ENCODE measurements around the gene FRY.

Gene FRY

GRCh38 chr13:32029684-32030083 is 1.9 kb upstream of the FRY start:
- H3K9me3 ChIP-seq (ENCODE audit: control insufficient read depth, insufficient read depth, low read length), result no peaks in the 10 kb centered on the region
- no peak overlapping the region for H3K9ac ChIP-seq (ENCODE audit: low read depth, low read length)
- H3K27me3 ChIP-seq (ENCODE audit: control insufficient read depth, insufficient read depth, low read length), result no peaks in the 10 kb centered on the region
- H3K4me1 ChIP-seq (ENCODE audit: control insufficient read depth, insufficient read depth, low read length), result peaks cover 50% of the 10 kb centered on the region
- no peak overlapping the region for H3K27ac ChIP-seq (ENCODE audit: low read depth, low read length)
- H3K4me3 ChIP-seq (ENCODE audit: low read depth, low read length), result no peak overlapping the region
- no peaks in the 10 kb centered on the region for H3K36me3 ChIP-seq (ENCODE audit: control insufficient read depth, insufficient read depth, low read length)

GRCh38 chr13:32031815-32032370 is 319 bp downstream of the FRY start:
- H3K4me3 ChIP-seq (ENCODE audit: low read depth, low read length), result peak overlapping the region; percentile 70
- H3K27me3 ChIP-seq (ENCODE audit: control insufficient read depth, insufficient read depth, low read length), result no peaks in the 10 kb centered on the region
- peaks cover 48% of the 10 kb centered on the region for H3K4me1 ChIP-seq (ENCODE audit: control insufficient read depth, insufficient read depth, low read length)
- no peak overlapping the region for H3K9ac ChIP-seq (ENCODE audit: low read depth, low read length)
- no peaks in the 10 kb centered on the region for H3K36me3 ChIP-seq (ENCODE audit: control insufficient read depth, insufficient read depth, low read length)
- H3K9me3 ChIP-seq (ENCODE audit: control insufficient read depth, insufficient read depth, low read length), result no peaks in the 10 kb centered on the region
- H3K27ac ChIP-seq (ENCODE audit: low read depth, low read length), result peak overlapping the region; percentile 55

DNA sequence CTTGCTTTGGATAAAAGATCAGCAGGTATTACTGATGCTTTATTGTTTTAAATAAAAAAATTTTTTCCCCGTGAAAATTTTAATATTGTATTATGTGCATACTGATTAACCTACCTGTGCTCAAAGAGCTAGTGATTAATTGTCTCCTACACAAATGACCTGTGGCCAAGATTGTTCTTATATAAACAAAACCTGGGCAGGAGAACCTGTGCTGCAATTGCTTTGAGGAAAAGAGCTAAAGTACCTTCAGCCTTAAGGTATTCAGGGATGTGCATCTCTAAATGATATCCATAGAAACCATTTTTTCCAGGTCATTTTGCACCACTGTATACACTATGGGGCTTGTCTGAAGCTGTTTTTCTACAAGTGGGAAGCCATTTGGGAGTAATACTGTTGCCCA is 1.2 kb downstream of the FRY start:
- Histone ChIP-seq H3K36me3 (ENCODE audit: control insufficient read depth, insufficient read depth, low read length) (no peaks in the 10 kb centered on the region), H3K9ac (ENCODE audit: low read depth, low read length) (no peak overlapping the region), H3K4me3 (ENCODE audit: low read depth, low read length) (no peak overlapping the region), H3K9me3 (ENCODE audit: control insufficient read depth, insufficient read depth, low read length) (no peaks in the 10 kb centered on the region), H3K4me1 (ENCODE audit: control insufficient read depth, insufficient read depth, low read length) (peaks cover 49% of the 10 kb centered on the region), H3K27me3 (ENCODE audit: control insufficient read depth, insufficient read depth, low read length) (no peaks in the 10 kb centered on the region), H3K27ac (ENCODE audit: low read depth, low read length) (no peak overlapping the region)

GRCh38 chr13:32033744-32034143 is 2.2 kb downstream of the FRY start:
- Histone ChIP-seq H3K9ac (ENCODE audit: low read depth, low read length) (no peak overlapping the region), H3K27ac (ENCODE audit: low read depth, low read length) (no peak overlapping the region), H3K9me3 (ENCODE audit: control insufficient read depth, insufficient read depth, low read length) (no peaks in the 10 kb centered on the region), H3K36me3 (ENCODE audit: control insufficient read depth, insufficient read depth, low read length) (no peaks in the 10 kb centered on the region), H3K27me3 (ENCODE audit: control insufficient read depth, insufficient read depth, low read length) (no peaks in the 10 kb centered on the region), H3K4me1 (ENCODE audit: control insufficient read depth, insufficient read depth, low read length) (peaks cover 44% of the 10 kb centered on the region), H3K4me3 (ENCODE audit: low read depth, low read length) (no peak overlapping the region)

- no peak overlapping the region for H3K9ac ChIP-seq (ENCODE audit: low read depth, low read length)
- no peaks in the 10 kb centered on the region for H3K9me3 ChIP-seq (ENCODE audit: control insufficient read depth, insufficient read depth, low read length)
- H3K27me3 ChIP-seq (ENCODE audit: control insufficient read depth, insufficient read depth, low read length), result no peaks in the 10 kb centered on the region
- H3K27ac ChIP-seq (ENCODE audit: low read depth, low read length), result no peak overlapping the region
- H3K4me3 ChIP-seq (ENCODE audit: low read depth, low read length), result no peak overlapping the region
- peaks cover 27% of the 10 kb centered on the region for H3K4me1 ChIP-seq (ENCODE audit: control insufficient read depth, insufficient read depth, low read length)
- no peaks in the 10 kb centered on the region for H3K36me3 ChIP-seq (ENCODE audit: control insufficient read depth, insufficient read depth, low read length)
Measured at GRCh38 chr13:32035716-32036115, 4.1 kb downstream of the FRY start.

DNA sequence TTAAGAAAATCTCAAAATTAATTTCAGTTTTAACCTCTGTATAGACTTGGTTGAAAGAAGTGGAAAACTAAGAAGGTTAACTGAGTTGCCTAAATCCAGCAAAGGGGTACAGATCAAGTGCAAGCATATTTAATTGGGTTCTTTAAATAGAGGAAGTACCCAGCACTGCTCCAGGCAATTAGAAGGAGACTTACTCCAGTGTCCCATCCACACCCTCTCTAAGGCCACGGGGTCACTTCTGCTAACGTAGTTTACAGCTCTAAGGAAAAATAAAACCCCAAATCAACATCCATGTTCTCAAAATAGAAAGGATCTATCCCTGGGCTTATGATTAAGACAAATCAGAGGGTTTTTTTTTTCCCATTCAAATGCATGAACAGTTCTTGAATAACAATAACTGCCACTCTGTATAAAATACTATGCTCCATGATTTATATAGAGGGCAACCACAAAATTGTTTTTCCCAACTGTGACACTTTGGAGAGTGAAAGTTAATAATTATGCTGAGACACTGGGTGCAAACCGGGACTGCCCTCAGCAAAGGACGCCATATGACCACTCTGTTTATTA is 4.6 kb downstream of the FRY start:
- Histone ChIP-seq H3K9ac (ENCODE audit: low read depth, low read length) (no peak overlapping the region), H3K27ac (ENCODE audit: low read depth, low read length) (no peak overlapping the region), H3K27me3 (ENCODE audit: control insufficient read depth, insufficient read depth, low read length) (no peaks in the 10 kb centered on the region), H3K4me1 (ENCODE audit: control insufficient read depth, insufficient read depth, low read length) (peaks cover 26% of the 10 kb centered on the region), H3K4me3 (ENCODE audit: low read depth, low read length) (no peak overlapping the region), H3K9me3 (ENCODE audit: control insufficient read depth, insufficient read depth, low read length) (no peaks in the 10 kb centered on the region), H3K36me3 (ENCODE audit: control insufficient read depth, insufficient read depth, low read length) (no peaks in the 10 kb centered on the region)

DNA sequence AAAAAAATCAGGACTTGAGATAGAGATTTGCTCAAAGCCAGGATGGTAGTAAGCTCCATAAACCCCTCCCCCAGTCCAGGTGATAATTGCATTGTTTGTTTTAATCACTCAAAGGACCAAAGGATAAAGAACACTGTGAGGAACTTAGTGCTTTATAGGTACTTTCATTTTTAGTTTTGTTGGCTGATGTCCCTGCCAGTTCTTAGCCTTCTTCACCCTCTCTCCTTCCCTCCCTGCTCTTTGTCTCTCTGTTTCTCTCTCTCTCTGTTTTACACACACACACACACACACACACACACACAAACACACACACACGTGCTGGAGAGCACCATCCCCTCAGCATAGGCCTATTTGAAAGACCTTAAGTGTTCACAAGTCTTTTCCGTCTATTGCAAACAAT is 5.2 kb downstream of the FRY start:
- H3K27ac ChIP-seq (ENCODE audit: low read depth, low read length), result no peak overlapping the region
- H3K27me3 ChIP-seq (ENCODE audit: control insufficient read depth, insufficient read depth, low read length), result no peaks in the 10 kb centered on the region
- H3K4me3 ChIP-seq (ENCODE audit: low read depth, low read length), result no peak overlapping the region
- no peak overlapping the region for H3K9ac ChIP-seq (ENCODE audit: low read depth, low read length)
- no peaks in the 10 kb centered on the region for H3K36me3 ChIP-seq (ENCODE audit: control insufficient read depth, insufficient read depth, low read length)
- no peaks in the 10 kb centered on the region for H3K9me3 ChIP-seq (ENCODE audit: control insufficient read depth, insufficient read depth, low read length)
- peaks cover 26% of the 10 kb centered on the region for H3K4me1 ChIP-seq (ENCODE audit: control insufficient read depth, insufficient read depth, low read length)

DNA sequence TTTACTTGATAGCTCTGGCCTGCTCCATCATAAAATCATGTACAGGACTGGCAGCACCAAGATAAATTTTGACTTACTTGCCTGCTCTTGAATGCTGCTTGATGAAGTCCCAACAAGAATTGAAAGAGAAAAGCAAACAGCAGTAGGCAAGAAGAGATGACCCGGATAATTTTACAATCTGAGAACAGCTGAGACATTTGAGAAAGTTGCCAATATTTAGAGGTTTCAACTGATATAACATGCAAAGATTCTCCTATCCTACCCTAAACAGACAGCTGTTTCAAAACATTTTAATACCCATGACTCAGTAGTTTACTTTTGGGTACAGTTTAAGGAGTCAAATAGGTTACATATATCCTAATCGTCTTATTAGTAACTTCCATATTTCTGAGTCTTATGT is 5.9 kb downstream of the FRY start:
- no peak overlapping the region for H3K9ac ChIP-seq (ENCODE audit: low read depth, low read length)
- no peaks in the 10 kb centered on the region for H3K27me3 ChIP-seq (ENCODE audit: control insufficient read depth, insufficient read depth, low read length)
- no peaks in the 10 kb centered on the region for H3K9me3 ChIP-seq (ENCODE audit: control insufficient read depth, insufficient read depth, low read length)
- H3K4me1 ChIP-seq (ENCODE audit: control insufficient read depth, insufficient read depth, low read length), result peaks cover 19% of the 10 kb centered on the region
- no peak overlapping the region for H3K27ac ChIP-seq (ENCODE audit: low read depth, low read length)
- no peaks in the 10 kb centered on the region for H3K36me3 ChIP-seq (ENCODE audit: control insufficient read depth, insufficient read depth, low read length)
- H3K4me3 ChIP-seq (ENCODE audit: low read depth, low read length), result no peak overlapping the region

DNA sequence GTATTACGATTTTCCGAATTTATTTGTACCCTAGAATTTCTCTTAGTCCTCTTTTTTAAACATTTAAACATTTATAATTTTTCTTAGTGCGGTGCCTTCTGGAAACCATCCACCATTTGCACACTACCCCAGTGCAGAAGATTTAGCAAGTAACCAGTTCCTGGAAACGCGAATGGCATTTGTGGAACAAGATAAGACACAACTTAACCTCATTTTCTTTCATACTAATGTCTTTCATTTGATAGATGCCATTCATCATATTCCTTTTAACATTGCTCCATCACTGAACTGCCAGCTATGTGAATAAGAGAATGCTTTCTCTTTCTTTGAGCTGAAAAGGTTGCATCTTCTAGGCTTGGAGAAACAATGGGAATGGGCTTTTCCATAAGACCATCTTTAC is 6.8 kb downstream of the FRY start:
- Histone ChIP-seq H3K27ac (ENCODE audit: low read depth, low read length) (no peak overlapping the region), H3K9me3 (ENCODE audit: control insufficient read depth, insufficient read depth, low read length) (no peaks in the 10 kb centered on the region), H3K4me1 (ENCODE audit: control insufficient read depth, insufficient read depth, low read length) (peaks cover 17% of the 10 kb centered on the region), H3K36me3 (ENCODE audit: control insufficient read depth, insufficient read depth, low read length) (no peaks in the 10 kb centered on the region), H3K27me3 (ENCODE audit: control insufficient read depth, insufficient read depth, low read length) (no peaks in the 10 kb centered on the region), H3K9ac (ENCODE audit: low read depth, low read length) (no peak overlapping the region), H3K4me3 (ENCODE audit: low read depth, low read length) (no peak overlapping the region)

- H3K9ac ChIP-seq (ENCODE audit: low read depth, low read length), result no peak overlapping the region
- no peaks in the 10 kb centered on the region for H3K36me3 ChIP-seq (ENCODE audit: control insufficient read depth, insufficient read depth, low read length)
- no peaks in the 10 kb centered on the region for H3K27me3 ChIP-seq (ENCODE audit: control insufficient read depth, insufficient read depth, low read length)
- H3K4me1 ChIP-seq (ENCODE audit: control insufficient read depth, insufficient read depth, low read length), result peaks cover 17% of the 10 kb centered on the region
- H3K27ac ChIP-seq (ENCODE audit: low read depth, low read length), result no peak overlapping the region
- H3K9me3 ChIP-seq (ENCODE audit: control insufficient read depth, insufficient read depth, low read length), result no peaks in the 10 kb centered on the region
- H3K4me3 ChIP-seq (ENCODE audit: low read depth, low read length), result no peak overlapping the region
Measured at GRCh38 chr13:32039056-32039455, 7.5 kb downstream of the FRY start.

GRCh38 chr13:32039528-32039927 is 8.0 kb downstream of the FRY start:
- H3K4me1 ChIP-seq (ENCODE audit: control insufficient read depth, insufficient read depth, low read length), result peaks cover 17% of the 10 kb centered on the region
- no peak overlapping the region for H3K4me3 ChIP-seq (ENCODE audit: low read depth, low read length)
- H3K9me3 ChIP-seq (ENCODE audit: control insufficient read depth, insufficient read depth, low read length), result no peaks in the 10 kb centered on the region
- no peaks in the 10 kb centered on the region for H3K27me3 ChIP-seq (ENCODE audit: control insufficient read depth, insufficient read depth, low read length)
- no peaks in the 10 kb centered on the region for H3K36me3 ChIP-seq (ENCODE audit: control insufficient read depth, insufficient read depth, low read length)
- H3K9ac ChIP-seq (ENCODE audit: low read depth, low read length), result no peak overlapping the region
- no peak overlapping the region for H3K27ac ChIP-seq (ENCODE audit: low read depth, low read length)

All from HUES48 (cell line).